Measurements from ENCODE around the gene HECTD1.
"Not testable (repeated sequence)": the region's sequence is repeated elsewhere in the genome, so short reads cannot be mapped to it uniquely, and the experiment has no call there.

The HECTD1 gene

DNA sequence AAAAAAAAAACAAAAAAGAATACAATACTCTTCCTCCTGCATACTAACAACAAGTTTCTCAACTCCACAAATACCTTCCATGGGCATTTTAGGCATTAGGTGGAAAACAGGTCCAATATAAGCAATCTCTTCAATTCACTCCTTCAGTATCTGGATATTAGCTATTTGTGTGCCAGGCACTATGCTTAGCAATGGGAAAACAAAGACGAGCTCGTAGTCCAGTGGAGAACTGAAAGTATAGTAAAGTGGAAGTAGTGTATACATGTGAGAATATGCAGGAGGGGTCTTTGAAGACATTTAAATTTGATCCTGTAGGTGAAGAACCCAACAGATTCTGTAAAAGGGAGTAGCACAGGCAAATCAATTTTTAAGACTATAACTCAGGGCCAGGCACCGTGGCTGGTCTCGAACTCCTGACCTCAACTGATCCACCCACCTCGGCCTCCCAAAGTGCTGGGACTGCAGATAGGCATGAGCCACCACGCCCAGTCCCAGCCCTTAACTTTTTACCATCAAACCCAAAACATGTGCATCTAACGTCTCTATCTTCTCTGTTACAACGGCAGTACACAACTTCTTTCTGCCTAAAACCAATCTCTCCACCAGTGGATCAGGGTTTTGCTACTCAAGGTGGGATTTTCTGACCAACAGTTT is 10.6 kb downstream of the HECTD1 start:
- no peak for DNase-seq (ENCODE audit: extremely low read depth in 1 of 2, low read depth in 1 of 2)

DNA sequence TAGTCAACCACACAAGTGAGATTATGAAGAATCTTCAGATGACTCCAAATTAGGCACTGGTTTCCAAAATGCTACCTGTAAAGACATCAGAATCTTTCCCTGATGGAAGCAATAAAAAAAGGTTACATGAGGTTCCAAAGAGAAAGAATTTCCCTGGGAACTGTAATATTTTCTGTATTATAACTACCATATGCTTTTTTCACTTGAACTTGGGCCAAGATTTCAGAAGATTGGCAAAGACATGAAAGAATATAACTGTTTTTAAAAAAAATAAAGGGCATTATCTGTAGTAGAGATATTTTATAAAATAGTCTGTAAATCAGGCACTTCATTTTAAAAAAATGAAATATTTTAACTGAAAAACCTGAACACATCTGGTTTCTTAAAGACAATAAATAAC is 12.9 kb downstream of the HECTD1 start:
- no peak for DNase-seq (ENCODE audit: extremely low read depth in 1 of 2, low read depth in 1 of 2)

DNA sequence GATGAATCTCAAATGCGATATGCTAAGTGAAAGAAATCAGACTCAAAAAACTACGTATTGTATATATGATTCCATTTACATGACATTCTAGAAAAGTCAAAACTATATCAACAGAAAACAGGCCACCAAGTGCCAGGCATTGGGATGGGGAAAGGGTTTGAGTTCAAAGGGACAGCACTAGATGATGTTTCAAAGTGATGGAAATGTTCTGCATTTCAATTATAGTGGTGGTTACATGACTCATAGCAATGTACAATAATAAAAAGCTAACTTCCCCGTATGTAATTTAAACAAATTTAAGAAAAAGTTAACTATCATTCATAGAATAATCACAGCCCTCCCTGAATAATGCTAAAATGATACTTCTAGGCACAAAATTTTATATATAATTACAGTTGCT is 13.5 kb downstream of the HECTD1 start:
- DNase-seq (ENCODE audit: extremely low read depth in 1 of 2, low read depth in 1 of 2): no peak

DNA sequence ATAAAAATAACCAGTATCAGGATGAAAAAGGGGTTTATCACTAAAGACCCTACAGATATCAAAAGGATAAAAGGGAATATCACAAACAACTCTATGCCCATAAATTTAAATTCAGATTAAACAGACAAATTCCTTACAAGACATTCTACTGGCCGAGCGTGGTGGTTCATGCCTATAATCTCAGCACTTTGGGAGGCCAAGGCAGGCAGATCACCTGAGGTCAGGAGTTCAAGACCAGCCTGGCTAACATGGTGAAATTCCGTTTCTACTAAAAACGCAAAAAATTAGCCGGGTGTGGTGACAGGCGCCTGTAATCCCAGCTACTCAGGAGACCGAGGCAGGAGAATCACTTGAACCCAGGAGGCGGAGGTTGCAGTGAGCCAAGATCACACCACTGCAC is 15.0 kb downstream of the HECTD1 start:
- not testable (repeated sequence) for DNase-seq (ENCODE audit: extremely low read depth in 1 of 2, low read depth in 1 of 2)

DNA sequence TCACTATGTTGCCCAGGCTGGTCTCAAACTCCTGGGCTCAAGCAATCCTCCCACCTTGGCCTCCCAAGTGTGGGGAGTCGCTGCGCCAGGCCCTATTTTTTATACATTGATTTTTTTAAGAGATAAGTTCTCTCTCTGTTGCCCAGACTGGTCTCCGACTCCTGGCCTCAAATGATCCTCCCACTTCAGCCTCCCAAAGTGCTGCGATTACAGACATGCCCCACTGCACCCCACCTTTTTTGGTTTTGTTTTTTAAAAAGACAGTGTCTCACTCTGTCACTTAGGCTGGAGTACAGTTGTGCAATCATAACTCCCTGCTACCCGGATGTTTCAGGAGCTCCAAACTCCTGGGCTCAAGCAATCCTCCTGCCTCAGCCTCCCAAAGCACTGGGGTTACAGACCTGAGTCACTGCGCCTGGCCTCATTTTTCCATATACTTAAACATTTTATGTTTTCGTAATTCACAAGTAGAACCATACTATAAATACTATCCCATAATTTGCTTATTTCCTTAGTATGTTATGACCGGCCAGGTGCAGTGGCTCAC is 16.8 kb downstream of the HECTD1 start:
- no peak for DNase-seq (ENCODE audit: extremely low read depth in 1 of 2, low read depth in 1 of 2)

DNA sequence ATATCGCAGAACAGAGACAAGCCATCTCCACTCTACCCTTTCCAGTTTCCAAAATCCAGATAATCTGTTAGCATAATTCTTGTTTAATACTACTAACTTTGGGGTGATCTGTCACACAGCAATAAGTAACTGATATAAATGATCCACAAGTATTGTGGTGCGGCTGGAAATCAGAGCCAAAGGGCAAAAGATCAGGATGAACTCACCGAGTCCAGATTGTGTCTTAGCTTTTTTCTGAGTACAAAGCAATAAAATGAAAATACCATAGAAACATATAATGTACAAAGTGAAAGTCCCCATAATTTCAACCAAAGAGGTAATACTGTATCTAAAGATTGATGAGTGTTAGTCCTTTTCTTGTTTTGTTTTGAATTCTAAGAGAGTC is 17.4 kb downstream of the HECTD1 start:
- DNase-seq (ENCODE audit: extremely low read depth in 1 of 2, low read depth in 1 of 2): no peak

DNA sequence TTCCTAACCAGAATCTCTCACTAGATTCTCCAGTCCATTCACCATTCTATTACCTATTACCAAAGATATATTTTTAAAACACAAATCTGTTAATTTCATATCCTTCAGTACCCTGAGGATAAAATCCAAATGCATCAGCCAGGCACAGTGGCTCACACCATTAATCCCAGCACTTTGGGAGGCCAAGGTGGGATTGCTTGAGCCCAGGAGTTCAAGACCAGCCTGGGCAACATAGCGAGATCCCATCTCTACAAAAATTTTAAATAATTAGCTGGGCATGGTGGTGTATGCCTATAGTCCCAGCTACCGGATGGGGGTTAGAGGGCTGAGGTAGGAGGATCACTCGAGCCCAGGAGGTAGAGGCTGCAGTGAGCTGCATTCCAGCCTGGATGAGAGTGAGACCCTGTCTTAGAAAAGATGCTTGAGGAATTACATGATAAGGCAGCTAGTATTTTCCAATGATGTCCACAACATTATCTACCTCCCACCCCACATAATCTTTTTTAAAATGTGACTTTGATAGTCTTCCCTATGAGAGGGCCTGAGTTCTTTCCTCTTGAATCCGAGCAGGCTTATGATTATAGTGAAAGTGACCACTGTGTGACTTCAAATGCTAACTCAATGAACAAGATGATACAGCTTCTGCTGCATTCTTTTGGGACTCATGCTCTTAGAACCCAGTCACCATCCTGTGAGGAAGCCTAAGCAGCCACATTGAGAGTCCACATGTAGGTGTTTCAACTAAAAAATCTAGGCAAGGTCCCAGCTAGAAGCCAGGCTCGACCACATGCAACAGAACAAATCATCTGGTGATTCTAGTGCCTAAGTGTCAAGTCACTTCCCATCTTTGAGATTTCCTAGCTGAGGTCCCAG is 18.0 kb downstream of the HECTD1 start:
- DNase-seq (ENCODE audit: extremely low read depth in 1 of 2, low read depth in 1 of 2): no peak

DNA sequence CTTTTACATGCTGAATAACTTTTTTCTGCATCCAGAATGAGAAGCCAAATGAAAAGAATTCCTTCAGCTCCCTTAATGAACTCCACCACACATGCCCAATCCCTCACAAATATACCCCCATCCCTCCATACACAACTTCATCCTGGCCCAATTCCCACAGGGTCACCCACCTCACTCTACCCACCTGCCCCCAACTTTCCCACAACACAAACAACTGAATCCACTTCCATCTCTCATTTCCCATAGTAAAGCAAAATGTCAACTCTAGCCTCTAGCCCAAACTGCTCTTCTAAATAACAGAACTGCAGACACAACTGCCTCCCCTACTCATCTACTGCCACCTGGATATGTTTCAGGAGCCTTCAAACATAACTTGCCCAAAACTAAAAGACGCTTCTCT is 18.8 kb downstream of the HECTD1 start:
- no peak for DNase-seq (ENCODE audit: extremely low read depth in 1 of 2, low read depth in 1 of 2)

DNA sequence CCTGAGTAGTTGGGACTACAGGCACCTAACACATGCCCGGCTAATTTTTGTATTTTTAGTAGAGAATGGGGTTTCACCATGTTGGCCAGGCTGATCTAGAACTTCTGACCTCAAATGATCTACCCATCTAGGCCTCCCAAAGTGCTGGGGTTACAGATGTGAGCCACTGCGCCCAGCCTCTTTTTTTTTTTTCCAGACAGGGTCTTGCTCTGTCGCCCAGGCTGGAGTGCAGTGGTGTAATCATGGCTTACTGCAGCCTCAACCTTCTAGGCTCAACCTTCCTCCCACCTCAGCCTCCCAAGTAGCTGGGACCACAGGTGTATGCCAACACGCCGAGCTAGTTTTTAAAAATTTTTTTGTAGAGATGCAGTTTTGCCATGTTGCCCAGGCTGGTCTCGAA is 25.6 kb downstream of the HECTD1 start:
- not testable (repeated sequence) for DNase-seq (ENCODE audit: extremely low read depth in 1 of 2, low read depth in 1 of 2)

DNA sequence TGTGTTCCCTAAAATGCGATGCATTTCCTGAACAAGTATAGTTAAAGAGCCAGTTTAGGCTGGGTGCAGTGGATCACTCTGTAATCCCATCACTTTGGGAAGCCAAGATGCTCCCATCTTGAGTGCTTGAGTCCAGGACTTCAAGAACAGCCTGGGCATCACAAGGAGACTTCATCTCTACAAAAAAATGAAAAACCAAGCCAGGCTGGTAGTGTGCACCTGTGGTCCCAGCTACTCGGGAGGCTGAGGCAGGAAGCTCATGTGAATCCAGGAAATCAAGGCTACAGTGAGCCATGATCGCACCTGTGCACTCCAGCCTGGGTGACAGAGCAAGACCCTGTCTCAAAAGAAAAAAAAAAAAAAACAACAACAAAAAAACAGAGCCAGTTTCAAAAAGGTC is 26.3 kb downstream of the HECTD1 start:
- DNase-seq (ENCODE audit: extremely low read depth in 1 of 2, low read depth in 1 of 2): no peak

DNA sequence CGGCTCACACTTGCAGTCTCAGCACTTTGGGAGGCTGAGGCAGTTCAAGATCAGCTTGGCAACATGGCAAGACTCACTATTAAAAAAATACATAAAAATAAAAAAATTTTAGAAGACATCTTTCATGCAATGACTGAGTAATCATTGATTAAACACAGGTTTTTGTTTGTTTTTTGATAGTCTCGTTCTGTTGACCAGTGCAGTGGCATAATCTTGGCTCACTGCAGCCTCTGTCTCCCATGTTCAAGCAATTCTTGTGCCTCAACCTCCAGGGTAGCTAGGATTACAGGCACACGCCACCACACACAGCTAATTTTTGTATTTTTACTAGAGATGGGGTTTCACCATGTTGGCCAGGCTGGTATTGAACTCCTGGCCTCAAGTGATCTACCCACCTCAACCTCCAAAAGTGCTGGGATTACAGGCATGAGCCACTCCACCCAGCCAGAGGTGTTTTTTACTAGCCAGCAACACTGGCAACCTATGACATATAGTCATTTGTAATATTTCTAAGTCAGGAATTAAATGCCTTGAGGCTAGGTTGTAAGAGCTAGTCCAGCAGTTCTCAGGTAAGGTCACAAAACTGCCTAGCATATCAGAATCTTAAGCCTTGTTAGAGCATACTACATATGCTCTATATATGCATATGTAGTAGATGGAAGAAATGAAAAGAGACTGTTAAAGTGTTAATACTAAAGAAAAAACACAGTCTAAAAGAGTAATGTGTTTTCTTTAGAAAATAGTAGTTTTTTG is 27.1 kb downstream of the HECTD1 start:
- no peak for DNase-seq (ENCODE audit: extremely low read depth in 1 of 2, low read depth in 1 of 2)

DNA sequence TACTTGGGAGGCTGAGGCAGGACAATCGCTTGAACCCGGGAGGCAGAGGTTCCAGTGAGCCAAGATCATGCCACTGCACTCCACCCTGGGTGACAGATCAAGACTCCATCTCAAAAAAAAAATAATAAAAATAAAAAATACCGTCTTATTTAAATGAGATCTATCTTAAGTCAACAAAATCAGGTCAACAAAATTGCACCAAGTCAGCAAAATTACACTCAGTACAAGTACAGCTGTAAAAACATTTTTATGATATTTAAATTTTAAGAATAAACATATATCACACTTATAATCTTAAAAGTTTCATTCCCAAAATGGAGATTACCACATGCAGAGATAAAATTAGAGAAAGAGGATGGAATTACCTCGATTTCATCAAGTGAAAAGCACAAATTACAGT is 33.2 kb downstream of the HECTD1 start:
- no peak for DNase-seq (ENCODE audit: extremely low read depth in 1 of 2, low read depth in 1 of 2)

DNA sequence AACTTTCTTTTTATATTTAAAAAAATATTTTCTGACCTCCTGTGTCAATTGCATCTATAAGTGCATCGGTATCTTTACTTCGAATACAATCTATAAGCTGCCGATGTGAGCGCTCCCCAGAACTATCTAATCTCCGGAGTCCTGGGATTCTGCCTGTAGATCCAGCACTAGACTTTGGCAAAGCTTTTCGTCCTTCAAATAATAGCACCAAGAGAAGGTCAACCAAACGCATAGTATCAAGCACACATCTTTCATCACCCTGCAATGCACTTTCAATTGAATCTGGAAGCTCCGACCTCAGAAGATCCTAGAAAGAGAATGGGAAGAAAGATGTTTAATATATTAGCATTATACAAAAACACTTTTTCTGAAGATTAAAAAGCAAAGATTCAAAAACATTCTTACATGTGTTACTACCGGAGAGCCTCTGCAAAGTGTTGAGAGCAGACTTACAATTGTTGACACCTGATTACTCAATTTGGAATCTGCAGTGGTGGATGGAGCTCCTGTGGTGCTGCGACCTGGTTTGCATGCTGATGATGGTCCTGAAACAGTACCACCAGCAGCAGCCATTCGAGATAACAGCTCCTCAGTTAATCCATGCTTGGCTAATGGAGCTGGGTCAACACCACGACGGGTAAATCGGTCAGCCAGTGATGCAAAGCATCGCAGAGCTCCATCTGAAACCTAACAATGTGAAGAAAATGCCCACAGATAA is 34.3 kb downstream of the HECTD1 start:
- DNase-seq (ENCODE audit: extremely low read depth in 1 of 2, low read depth in 1 of 2): no peak

DNA sequence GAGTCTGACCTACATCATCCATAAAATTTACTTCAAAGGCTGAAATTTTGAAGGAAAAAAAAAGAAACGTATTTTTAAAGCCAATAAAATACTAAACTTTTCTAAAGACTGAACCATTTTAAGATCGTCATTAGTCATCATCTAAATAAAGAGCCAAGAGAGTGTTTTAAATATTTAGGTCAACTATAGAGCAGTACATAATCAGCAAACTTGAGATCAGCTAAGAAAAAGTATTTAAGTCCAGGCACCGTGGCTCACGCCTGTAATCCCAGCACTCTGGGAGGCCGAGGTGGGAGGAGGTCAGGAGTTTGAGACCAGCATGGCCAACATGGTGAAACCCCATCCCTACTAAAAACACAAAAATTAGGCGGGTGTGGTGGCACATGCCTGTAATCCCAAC is 35.5 kb downstream of the HECTD1 start:
- no peak for DNase-seq (ENCODE audit: extremely low read depth in 1 of 2, low read depth in 1 of 2)

DNA sequence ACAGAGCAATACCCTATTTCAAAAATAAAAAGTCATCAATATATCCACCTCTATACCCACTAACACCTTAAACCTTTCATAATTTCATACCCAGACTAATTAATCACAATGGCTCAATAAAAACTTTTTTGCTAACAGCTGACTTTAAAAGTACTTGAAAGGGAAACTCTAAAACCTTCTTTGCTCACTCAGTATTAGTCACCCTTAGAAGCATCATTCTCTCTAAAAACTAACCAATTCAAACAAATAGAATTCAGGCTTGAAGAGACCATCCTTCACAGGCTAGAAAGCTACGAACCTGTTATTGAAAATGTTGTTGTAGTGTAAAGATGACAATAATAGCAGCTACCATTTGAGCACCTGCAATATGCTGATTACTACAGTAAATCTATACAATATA is 37.2 kb downstream of the HECTD1 start:
- DNase-seq (ENCODE audit: extremely low read depth in 1 of 2, low read depth in 1 of 2): no peak

DNA sequence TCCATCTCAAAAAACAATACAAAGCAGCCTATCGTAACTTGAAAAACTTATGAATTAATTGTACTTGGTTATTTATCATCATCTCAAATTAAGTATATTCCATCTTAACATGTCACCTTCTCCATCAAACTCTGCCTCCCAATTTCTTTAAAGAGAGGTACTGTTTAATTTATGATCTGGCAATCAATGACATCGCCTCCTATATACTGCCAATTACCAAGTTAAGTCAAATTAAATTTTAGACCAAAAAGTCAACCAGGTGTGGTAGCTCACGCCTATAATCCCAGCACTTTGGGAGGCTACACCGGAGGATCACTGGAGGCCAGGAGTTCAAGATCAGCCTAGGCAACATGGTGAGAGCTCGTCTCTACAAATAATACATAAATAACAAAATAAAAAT is 37.7 kb downstream of the HECTD1 start:
- DNase-seq (ENCODE audit: extremely low read depth in 1 of 2, low read depth in 1 of 2): no peak

DNA sequence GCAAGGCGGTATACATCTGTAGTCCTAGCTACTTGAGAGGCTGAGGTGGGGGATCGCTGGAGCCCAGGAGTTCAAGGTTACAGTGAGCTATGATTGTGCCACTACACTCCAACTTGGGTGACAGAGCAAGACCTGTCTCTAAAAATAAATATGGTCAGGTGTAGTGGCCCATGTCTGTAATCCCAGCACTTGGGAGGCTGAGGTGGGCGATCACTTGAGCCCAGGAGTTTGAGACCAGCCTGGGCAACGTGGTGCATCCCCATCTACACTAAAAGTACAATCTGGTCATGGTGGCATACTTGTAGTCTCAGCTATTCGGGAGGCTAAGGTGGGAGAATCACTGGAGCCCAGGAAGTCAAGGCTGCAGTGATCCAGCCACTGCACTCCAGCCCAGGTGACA is 40.6 kb downstream of the HECTD1 start:
- DNase-seq (ENCODE audit: extremely low read depth in 1 of 2, low read depth in 1 of 2): no peak

DNA sequence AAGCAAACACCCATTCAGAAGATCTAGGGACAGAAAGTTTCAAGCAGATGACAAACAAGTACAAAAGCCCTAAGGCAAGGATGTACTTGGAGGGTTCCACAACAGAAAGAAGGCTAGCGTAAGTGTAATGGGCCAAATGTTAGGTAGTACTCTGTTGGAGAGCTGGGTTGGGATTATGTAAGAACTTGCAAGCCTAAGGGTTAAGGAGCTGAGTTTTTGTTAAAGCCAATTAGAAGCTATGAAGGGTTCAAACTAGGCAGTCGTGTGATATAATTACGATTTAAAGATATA is 41.4 kb downstream of the HECTD1 start:
- DNase-seq (ENCODE audit: extremely low read depth in 1 of 2, low read depth in 1 of 2): no peak

DNA sequence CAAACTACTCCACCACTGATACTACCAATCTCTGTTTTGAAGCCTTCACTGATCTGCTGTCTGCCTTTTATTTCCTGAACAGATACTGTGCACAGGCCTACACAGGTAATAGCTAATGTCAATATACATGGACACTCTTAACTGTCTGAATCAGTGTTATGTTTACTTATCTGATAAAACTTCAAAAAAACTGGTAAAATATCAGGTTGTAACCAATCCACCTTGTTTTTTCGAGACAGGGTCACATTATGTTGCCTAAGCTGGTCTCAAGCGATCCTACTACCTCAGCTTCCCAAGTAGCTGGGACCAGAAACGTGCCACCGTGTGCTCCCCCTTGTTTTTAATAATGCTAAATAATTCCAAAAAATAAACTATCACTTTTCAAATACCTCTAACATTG is 43.5 kb downstream of the HECTD1 start:
- DNase-seq (ENCODE audit: extremely low read depth in 1 of 2, low read depth in 1 of 2): no peak

DNA sequence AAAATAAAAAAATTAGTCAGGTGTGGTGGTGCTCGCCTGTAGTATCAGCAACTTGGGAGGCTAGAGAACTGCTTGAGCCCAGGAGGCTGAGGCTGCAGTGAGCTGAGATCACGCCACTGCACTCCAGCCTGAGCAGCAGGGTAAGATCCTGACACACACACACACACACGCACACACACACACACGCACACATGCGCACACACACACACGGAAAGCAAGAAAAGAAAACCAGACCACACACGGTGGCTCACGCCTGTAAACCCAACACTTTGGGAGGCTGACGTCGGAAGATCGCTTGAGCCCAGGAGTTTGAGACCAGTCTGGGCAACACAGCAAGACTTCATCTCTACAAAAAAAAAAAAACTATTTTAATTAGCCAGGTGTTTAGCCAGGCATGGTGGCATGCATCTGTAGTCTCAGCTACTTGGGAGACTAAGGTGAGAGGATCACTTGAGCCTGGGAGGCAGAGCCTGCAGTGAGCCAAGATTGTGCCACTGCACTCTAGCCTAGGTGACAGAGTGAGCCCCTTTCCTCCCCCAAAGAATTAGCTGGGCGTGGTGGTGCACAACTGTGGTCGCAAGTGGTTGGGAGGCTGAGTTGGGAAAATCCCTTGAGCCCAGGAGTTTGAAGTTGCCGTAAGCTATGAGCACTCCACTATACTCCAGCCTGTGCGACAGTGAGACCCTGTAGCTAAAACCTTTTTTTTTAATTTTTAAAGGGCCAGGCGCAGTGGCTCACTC is 44.5 kb downstream of the HECTD1 start:
- DNase-seq (ENCODE audit: extremely low read depth in 1 of 2, low read depth in 1 of 2): no peak
